GM23338 (cell line): Measurements from ENCODE around the gene FRAT1. TPM values are rescaled to one million over a fixed set of nuclear protein-coding genes. Genes with fewer than 3 reads are reported as not detected.

Experiments
- ATAC-seq: fragments of 200-7000 bp; cut with Tn5 transposase; 3 replicates; pipeline ENCODE4 v1.9.1; 2020
- DNase-seq: peaks from one replicate; pipeline ENCODE4 v3.0.0-alpha.2; 2015; ENCODE audit warnings: low spot score
- H2AFZ ChIP-seq: fragments of 200-600 bp; sonication (generic); 2 replicates; pipeline ENCODE4 v1.8.0; 2016; ENCODE audit warnings: antibody characterized with exemption, mild to moderate bottlenecking, moderate library complexity
- H3F3A ChIP-seq: fragments of 200-600 bp; sonication (generic); replicated peaks from 2 replicates; pipeline ENCODE4 v1.8.0; 2017; ENCODE audit warnings: antibody characterized with exemption, mixed run types, low read depth
- H3K27ac ChIP-seq: fragments of 200-600 bp; sonication (generic); 2 replicates; pipeline ENCODE4 v1.6.1; 2016; ENCODE audit warnings: low read depth
- H3K27me3 ChIP-seq: fragments of 200-600 bp; sonication (generic); 2 replicates; pipeline ENCODE4 v1.8.0; 2016; ENCODE audit warnings: mild to moderate bottlenecking, mixed run types, moderate library complexity; ENCODE audit not compliant: insufficient read depth
- H3K36me3 ChIP-seq: fragments of 200-600 bp; sonication (generic); 2 replicates; pipeline ENCODE4 v1.8.0; 2016; ENCODE audit warnings: mild to moderate bottlenecking; ENCODE audit not compliant: insufficient read depth
- H3K4me1 ChIP-seq: fragments of 200-600 bp; sonication (generic); 2 replicates; pipeline ENCODE4 v1.8.0; 2016; ENCODE audit warnings: mild to moderate bottlenecking, moderate library complexity; ENCODE audit not compliant: insufficient read depth
- H3K4me2 ChIP-seq: fragments of 200-600 bp; sonication (generic); 2 replicates; pipeline ENCODE4 v1.7.1; 2017; ENCODE audit warnings: mixed run types
- H3K4me3 ChIP-seq: fragments of 200-600 bp; sonication (generic); 2 replicates; pipeline ENCODE4 v1.6.1; 2016; ENCODE audit warnings: mixed run types
- H3K79me2 ChIP-seq: fragments of 200-600 bp; sonication (generic); replicated peaks from 2 replicates; pipeline ENCODE4 v1.8.0; 2017; ENCODE audit warnings: mild to moderate bottlenecking; ENCODE audit not compliant: insufficient read depth
- H3K9me2 ChIP-seq: fragments of 200-600 bp; sonication (generic); 2 replicates; pipeline ENCODE4 v1.8.0; 2017; ENCODE audit not compliant: insufficient read depth
- H4K20me1 ChIP-seq: fragments of 200-600 bp; sonication (generic); replicated peaks from 2 replicates; pipeline ENCODE4 v1.8.0; 2017; ENCODE audit warnings: mild to moderate bottlenecking; ENCODE audit not compliant: insufficient read depth
- H3K27ac Mint-ChIP-seq: 2 replicates; pipeline ENCODE4 v1.8.0; 2020; ENCODE audit warnings: inconsistent platforms, mild to moderate bottlenecking, moderate library complexity, mixed read lengths
- H3K27me3 Mint-ChIP-seq: 3 replicates; pipeline ENCODE4 v1.8.0; 2022; ENCODE audit warnings: low read depth, mild to moderate bottlenecking, moderate library complexity, mixed read lengths, inconsistent platforms; ENCODE audit not compliant: insufficient read depth, poor library complexity
- H3K36me3 Mint-ChIP-seq: 3 replicates; pipeline ENCODE4 v1.8.0; 2021; ENCODE audit warnings: low read depth, mild to moderate bottlenecking, inconsistent platforms, moderate library complexity, mixed read lengths
- H3K4me1 Mint-ChIP-seq: 3 replicates; pipeline ENCODE4 v1.8.0; 2020; ENCODE audit warnings: mild to moderate bottlenecking, inconsistent platforms, mixed read lengths
- H3K4me3 Mint-ChIP-seq: 3 replicates; pipeline ENCODE4 v1.8.0; 2021; ENCODE audit warnings: moderate library complexity, mild to moderate bottlenecking, inconsistent platforms, mixed read lengths
- H3K9me3 Mint-ChIP-seq: 3 replicates; pipeline ENCODE4 v1.8.0; 2020; ENCODE audit warnings: moderate library complexity, mild to moderate bottlenecking, inconsistent platforms, mixed read lengths
- polyA plus RNA-seq: library from polyadenylated mRNA; unstranded; fragments of >200 nt; fragmentation: Nextera tagmentation; extraction: Ambion mirVana; gene quantifications from 2 replicates; pipeline ENCODE4 v1.2.1, GENCODE V29; 2016
- total RNA-seq: library from RNA; depleted of rRNA; stranded (reverse); fragments of >200 nt; shearing (Covaris generic); gene quantifications from 2 replicates; pipeline ENCODE4 v1.2.3, GENCODE V29; 2014
- TF ChIP-seq, protein P1 (sequence below), 2 experiments: fragments of 200-600 bp in 1 of 2; sonication (generic) in 1 of 2; conservative IDR thresholded peaks; 2 replicates each; pipeline versions ENCODE4 v1.5.1 to v1.6.1; 2016 to 2017; ENCODE audit warnings: antibody characterized with exemption in 2 of 2, low read depth in 2 of 2, mild to moderate bottlenecking in 2 of 2, moderate library complexity in 1 of 2
- TF ChIP-seq, protein P2 (sequence below): IDR thresholded peaks from 2 replicates; pipeline ENCODE4 v1.6.1; 2016; ENCODE audit warnings: antibody characterized with exemption

FRAT1 gene
- total and polyA plus RNA-seq, 2 experiments from 2014 or later, result 1.4 to 8.5 TPM

DNA sequence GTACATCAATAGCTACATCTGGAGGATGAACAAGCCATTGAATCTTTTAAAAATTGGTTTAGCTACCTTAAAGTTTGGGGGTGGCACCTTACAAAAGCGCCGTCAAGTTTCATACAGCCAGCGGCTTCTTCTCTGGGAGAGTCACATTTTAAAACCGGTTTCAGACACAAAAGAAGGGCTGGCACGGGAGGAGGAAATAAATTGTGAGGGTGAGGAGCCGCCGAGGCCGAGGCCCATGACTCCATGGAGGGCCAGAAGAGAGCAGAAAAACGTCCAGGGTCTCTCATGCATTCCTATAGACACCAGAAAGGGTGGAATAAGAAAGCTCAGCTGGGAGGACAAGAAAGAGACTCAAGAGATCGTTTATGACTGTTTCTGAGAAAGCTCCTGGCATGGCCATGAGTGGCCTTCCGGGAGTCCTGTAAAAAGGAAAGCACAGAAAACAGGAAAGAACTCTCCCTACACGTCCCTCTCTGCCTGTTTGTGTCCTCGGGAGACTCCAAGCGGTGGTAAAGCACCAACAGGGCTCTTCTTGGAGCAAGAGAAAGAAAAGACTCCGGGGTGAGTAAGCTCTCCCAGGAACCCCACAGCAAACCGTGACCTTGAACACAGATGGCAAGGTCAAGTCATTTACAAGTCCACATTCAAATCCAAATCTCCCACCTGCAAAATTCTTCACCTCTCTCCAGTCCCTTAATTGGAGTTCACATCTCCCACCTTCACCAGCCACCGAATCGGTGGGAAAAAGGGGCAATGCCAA, 13.7 kb downstream of the FRAT1 start:
- peak overlapping the region; percentile 82 for H3K4me3 ChIP-seq
- Mint-ChIP-seq H3K4me1 (peaks cover 46% of the 10 kb centered on the region), H3K9me3 (no peaks in the 10 kb centered on the region), H3K27me3 (peaks cover 19% of the 10 kb centered on the region), H3K27ac (peak overlapping the region; percentile 95), H3K36me3 (peaks cover 41% of the 10 kb centered on the region), H3K4me3 (peak overlapping the region; percentile 94)
- H3K27ac ChIP-seq, result peak overlapping the region; percentile 85; the same call in 1 of the 2 replicates
- peaks cover 29% of the 10 kb centered on the region for H4K20me1 ChIP-seq
- no peaks in the 10 kb centered on the region for H3K27me3 ChIP-seq
- peaks cover 46% of the 10 kb centered on the region for H3K4me1 ChIP-seq
- no peaks in the 10 kb centered on the region for H3K9me2 ChIP-seq
- peaks cover 55% of the 10 kb centered on the region for H3K79me2 ChIP-seq
- peaks cover 11% of the 10 kb centered on the region for H3F3A ChIP-seq
- H3K36me3 ChIP-seq, result no peaks in the 10 kb centered on the region
- peak overlapping the region; percentile 93 for H3K4me2 ChIP-seq
- H2AFZ ChIP-seq, result no peak overlapping the region
- ATAC-seq, result no peak
- TF ChIP-seq, protein P1, sequence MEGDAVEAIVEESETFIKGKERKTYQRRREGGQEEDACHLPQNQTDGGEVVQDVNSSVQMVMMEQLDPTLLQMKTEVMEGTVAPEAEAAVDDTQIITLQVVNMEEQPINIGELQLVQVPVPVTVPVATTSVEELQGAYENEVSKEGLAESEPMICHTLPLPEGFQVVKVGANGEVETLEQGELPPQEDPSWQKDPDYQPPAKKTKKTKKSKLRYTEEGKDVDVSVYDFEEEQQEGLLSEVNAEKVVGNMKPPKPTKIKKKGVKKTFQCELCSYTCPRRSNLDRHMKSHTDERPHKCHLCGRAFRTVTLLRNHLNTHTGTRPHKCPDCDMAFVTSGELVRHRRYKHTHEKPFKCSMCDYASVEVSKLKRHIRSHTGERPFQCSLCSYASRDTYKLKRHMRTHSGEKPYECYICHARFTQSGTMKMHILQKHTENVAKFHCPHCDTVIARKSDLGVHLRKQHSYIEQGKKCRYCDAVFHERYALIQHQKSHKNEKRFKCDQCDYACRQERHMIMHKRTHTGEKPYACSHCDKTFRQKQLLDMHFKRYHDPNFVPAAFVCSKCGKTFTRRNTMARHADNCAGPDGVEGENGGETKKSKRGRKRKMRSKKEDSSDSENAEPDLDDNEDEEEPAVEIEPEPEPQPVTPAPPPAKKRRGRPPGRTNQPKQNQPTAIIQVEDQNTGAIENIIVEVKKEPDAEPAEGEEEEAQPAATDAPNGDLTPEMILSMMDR (conservative IDR thresholded peaks at IDR 0.05; ENCODE audit: low read depth in 2 of 2), result peak in 1 of 2 experiments; percentile 53; a peak in 3 of 4 replicates
- TF ChIP-seq, protein P2, sequence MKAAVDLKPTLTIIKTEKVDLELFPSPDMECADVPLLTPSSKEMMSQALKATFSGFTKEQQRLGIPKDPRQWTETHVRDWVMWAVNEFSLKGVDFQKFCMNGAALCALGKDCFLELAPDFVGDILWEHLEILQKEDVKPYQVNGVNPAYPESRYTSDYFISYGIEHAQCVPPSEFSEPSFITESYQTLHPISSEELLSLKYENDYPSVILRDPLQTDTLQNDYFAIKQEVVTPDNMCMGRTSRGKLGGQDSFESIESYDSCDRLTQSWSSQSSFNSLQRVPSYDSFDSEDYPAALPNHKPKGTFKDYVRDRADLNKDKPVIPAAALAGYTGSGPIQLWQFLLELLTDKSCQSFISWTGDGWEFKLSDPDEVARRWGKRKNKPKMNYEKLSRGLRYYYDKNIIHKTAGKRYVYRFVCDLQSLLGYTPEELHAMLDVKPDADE, result no peak
- peak; percentile 59 for DNase-seq

DNA sequence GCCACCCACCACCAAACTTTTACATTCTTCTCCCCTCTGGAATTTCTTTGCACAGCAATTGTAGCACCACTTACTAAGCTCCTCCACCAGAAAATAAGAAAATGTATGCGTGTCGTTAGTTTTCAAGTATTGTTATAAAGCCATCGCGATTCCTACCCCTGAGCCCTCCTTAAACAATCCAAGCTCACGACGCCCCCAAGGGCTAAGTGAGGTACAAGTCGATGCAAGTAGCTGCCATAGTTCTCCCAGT, 14.2 kb downstream of the FRAT1 start:
- H3K79me2 ChIP-seq, result peaks cover 55% of the 10 kb centered on the region
- peaks cover 17% of the 10 kb centered on the region for H3K27me3 Mint-ChIP-seq
- TF ChIP-seq, protein P2, result no peak
- TF ChIP-seq, protein P1 (conservative IDR thresholded peaks at IDR 0.05; ENCODE audit: low read depth in 2 of 2), result peak; percentile 25 to 48; a peak in 3 of 4 replicates
- H3K27ac Mint-ChIP-seq, result peak overlapping the region; percentile 95
- peaks cover 46% of the 10 kb centered on the region for H3K4me1 ChIP-seq
- peaks cover 13% of the 10 kb centered on the region for H3F3A ChIP-seq
- peak overlapping the region; percentile 93 for H3K4me2 ChIP-seq
- peak; percentile 76 for DNase-seq
- ATAC-seq, result peak; percentile 8
- H3K4me3 Mint-ChIP-seq, result peak overlapping the region; percentile 94
- H3K9me2 ChIP-seq, result no peaks in the 10 kb centered on the region
- no peaks in the 10 kb centered on the region for H3K36me3 ChIP-seq
- H3K4me1 Mint-ChIP-seq, result peaks cover 46% of the 10 kb centered on the region
- H3K4me3 ChIP-seq, result peak overlapping the region; percentile 82
- H4K20me1 ChIP-seq, result peaks cover 24% of the 10 kb centered on the region
- no peaks in the 10 kb centered on the region for H3K27me3 ChIP-seq
- H3K27ac ChIP-seq, result peak overlapping the region; percentile 85; the same call in 1 of the 2 replicates
- H2AFZ ChIP-seq, result no peak overlapping the region
- no peaks in the 10 kb centered on the region for H3K9me3 Mint-ChIP-seq
- H3K36me3 Mint-ChIP-seq, result peaks cover 41% of the 10 kb centered on the region
